NCI-H146 treated with DMSO at 0.1 percent for 48 hours (cell line): ENCODE results near the gene ATP6V1B1.

ENCODE experiments used
- DNase-seq: peaks from one replicate; lab custom pipeline; 2025; ENCODE audit not compliant: unreplicated experiment; lab: John Stamatoyannopoulos, UW

Gene ATP6V1B1

GRCh38 chr2:70943205-70943871 is 7.6 kb downstream of the ATP6V1B1 start:
- DNase-seq = no peak

- DNase-seq = no peak
Observed at GRCh38 chr2:70944111-70944690, 8.5 kb downstream of the ATP6V1B1 start.

DNA sequence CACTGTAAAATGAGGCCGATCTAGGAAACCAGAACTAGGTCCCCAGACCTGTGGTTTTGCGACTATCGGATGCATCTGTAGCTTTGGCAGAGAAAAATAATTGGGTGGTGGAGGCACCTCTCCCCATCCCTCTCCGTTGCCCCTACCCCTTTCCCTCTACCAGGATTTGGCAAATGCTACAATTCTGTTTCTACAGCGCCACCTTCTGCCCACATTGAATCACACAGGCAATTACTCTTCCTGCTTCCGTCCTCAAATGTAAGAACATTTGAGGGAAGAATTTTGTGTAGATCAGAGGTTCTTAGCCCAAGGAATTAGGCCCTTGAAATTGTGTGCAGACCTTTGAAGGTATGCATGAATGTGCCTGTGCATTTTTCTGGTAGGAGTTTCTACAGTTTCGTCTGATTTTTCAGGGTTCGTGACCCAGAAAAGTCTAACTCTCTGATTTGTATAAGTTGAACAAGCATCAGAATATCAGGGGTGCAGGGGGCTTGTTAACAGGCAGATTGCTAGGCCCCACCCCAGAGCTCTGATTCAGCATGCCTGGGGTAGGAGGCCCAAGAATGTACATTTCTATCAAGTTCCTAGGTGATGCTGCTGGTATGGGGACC is 11.2 kb downstream of the ATP6V1B1 start:
- DNase-seq = peak; percentile 57

DNA sequence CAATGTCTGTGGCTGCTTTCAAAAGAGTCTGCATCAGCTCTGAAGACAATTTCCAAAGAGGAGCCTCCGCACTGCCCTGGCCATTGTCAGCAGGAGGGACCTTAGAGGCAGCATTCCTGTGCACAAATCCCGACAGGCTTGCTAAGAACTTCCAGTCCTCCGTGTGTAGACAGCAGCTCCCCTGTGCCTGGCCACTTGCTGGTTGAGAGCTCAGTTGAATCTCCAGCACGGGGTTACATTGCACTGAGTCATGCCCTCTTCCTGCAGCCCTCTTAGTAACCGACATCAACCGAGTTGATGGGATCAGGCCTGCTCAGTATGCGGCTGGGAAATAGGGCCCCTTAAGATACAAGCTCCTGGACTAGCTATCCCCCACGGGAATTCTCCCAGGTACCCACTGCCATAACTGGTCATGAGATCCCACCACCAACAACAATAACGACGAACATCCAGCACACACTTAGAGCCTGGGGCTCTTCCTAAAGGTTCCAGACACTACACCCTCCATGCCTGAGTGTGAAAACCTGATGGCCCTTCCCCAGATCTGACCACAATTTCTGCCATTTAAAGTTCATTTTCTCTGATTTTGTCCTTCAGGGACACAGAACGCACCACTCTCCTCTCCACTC is 12.0 kb downstream of the ATP6V1B1 start:
- no peak for DNase-seq

- peak; percentile 49 for DNase-seq
Observed at GRCh38 chr2:70948337-70949003, 12.8 kb downstream of the ATP6V1B1 start.

DNA sequence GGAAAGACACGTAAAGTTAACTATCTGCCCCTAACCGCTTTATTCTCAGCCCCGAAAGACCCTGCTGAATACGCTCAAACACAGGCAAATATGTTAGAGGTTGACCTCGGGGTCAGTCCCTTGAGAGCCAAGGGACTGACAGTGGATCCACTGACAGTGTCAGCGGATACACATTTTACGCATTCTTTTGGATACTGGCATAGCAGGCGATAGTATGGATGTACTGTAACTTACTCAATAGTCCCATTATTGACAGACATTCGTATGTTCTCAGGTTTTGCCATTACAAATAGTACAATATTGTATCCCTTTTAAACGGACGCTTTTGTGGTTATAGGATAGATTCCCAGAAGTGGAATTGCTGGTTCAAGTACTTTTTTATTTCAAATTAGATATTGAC is 13.4 kb downstream of the ATP6V1B1 start:
- DNase-seq = no peak

GRCh38 chr2:70954886-70955285 is 19.2 kb downstream of the ATP6V1B1 start:
- no peak for DNase-seq

GRCh38 chr2:70956141-70956540 is 20.4 kb downstream of the ATP6V1B1 start:
- DNase-seq = no peak

GRCh38 chr2:70957798-70958197 is 22.1 kb downstream of the ATP6V1B1 start:
- DNase-seq = no peak

GRCh38 chr2:70958759-70959158 is 23.1 kb downstream of the ATP6V1B1 start:
- DNase-seq = no peak

DNA sequence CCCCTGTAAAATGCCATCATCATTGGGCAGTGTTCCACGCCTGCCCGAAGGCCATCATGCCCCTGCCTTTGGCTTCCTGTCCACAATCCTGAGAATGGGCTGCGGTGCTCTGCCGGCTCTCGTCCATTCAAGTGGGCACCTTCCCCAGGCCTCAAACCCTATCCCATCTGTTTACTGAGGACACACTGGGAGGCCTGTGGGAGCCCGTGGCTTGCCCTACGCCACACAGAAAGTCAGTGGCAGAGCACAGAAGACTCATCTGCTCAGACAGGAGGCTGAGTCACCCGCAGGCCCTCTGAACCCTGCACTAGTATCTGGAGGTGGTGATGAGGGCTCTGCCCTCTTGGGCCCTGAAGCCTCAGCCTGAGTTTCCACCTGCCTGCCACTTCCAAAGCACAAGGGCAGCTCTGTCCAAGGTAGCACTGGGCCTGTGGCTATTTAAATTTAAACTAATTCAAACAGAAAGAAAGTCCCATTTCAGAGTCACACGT is 23.6 kb downstream of the ATP6V1B1 start:
- DNase-seq = no peak

DNA sequence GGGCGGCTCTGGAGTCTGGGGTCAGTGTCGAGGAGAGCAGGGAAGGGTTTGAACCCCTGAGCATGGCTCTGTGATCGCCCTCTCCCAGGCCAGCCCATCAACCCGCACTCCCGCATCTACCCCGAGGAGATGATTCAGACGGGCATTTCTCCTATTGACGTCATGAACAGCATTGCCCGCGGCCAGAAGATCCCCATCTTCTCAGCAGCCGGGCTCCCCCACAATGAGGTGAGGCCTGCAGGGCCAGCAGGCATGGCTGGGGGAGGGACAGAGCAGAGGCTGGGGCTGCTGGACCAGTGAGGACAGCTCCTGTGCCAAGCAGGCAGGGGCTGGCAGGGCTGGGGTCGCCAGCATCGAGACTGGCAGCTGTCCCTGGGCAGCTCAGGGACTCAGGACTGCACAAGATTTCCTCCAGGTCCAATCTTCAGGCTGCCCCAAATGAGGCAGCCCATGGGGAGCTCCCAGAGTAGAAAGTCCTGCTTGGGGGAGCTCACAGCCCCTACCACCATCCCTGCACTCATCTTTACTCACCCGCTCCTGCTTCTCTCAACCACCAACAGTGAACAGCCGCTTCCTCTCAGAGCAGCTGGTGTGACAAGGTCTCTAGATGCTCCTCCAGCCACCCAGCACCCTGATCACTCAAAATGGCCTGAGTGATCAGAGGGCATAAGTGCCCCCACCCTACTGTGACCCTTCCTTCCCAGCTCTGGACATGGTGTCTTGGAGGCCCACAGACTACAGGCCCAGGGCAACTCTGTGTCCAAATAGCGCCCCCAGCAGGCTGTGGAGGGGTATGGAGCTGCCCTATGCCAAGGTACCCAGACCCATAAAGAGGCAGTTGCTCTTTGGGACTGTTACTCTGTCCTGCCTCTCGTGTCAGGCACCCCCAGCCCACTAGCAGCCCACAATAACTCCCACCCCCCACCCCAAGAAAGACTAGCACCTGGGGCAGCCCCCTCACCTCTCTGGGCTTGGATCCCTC is 24.4 kb downstream of the ATP6V1B1 start:
- DNase-seq = no peak

DNA sequence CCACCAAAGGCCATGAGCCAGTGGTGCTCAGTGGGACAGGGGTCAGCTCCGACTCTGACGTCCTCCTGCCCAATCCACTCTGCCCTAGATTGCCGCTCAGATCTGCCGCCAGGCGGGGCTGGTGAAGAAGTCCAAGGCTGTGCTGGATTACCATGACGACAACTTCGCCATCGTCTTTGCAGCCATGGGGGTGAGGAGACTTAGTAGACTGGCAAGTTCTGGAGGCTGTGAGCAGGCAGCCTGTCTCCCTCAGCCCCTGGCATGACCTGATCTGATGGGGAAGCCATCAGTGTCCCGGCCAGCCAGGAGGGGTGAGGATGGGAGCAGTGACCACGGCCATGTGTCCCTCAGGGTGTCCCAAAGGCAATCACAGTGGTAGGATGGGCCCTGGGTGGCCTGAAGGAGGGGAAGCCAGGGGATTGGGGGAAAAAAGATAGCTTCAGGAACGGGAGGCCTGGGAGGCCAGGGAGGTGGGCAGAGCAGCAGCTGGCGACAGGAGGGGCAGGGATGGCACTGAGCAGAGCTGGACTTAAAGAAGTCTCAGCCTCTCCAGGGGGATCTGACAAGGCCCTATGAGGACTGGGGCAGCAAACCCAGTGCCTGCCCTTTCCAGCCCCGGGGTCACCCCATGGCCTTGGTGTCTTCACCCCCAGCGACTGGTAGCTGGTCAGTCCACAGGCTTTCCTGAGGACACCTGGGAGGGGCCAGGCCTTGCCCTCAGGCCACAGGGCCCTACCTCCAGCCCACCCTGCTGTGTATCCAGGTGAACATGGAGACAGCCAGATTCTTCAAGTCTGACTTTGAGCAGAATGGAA is 25.3 kb downstream of the ATP6V1B1 start:
- DNase-seq = no peak

DNA sequence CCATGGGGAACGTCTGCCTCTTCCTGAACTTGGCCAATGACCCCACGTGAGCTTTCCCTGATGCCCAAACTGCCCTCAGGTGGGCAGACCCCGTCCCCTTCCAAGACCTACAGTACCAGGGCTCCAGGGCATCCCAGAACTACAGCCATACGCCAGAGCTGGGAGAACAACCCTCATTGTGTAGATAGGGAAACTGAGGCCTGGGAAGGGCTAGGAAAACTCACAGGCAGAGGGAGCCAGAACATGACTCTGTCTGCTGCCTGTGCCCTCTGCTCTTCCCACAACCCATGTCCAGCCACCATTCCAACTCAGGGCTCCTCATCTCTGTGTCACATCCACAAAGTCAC is 25.9 kb downstream of the ATP6V1B1 start:
- DNase-seq = no peak

DNA sequence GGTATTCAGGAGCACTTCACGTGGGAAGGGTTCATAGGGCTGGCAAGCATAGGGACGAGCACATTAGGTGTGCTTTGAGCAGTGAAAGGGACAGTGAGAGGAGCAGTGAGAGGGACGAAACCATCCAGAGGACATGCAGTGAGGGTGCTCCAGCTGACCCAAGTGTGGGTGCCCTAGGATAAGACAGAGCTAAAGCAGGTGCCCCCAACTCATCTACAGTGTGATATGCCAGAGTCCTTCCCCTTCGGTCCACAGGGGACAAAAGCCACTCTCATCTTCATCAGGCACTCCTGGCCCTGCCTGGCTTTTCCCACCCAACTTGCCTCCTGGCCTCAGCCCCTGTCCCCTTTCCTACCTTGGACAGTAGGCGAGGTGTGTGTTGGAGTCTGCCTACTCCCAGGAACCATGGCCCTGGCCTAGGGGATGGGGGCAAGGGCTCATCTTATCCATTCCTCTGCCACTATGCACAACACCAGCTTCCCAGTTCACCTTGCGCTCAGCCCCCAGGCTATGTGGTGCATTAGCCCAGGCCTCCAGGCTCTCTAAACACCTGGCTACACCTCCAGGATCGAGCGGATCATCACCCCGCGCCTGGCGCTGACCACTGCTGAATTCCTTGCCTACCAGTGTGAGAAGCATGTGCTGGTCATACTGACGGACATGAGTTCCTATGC is 26.6 kb downstream of the ATP6V1B1 start:
- DNase-seq = no peak

GRCh38 chr2:70962885-70963878 is 27.5 kb downstream of the ATP6V1B1 start:
- DNase-seq = no peak

DNA sequence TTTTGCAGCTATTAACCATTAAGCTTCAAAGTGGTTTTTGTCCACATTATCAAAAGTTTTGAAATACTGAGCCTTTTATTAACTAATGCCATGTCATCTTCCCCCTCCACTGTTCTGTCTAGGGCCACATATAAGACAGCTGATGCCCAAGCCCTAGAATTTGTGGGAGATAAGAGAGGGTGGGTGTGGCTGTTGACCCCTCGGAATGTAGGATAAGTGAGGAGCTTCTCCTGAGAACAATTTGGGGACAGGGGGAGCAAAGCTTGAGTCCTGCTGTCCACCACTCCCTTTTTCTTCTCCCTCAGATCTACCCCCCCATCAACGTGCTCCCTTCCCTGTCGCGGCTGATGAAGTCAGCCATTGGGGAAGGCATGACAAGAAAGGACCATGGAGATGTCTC is 28.4 kb downstream of the ATP6V1B1 start:
- no peak for DNase-seq
